Peyer's patch (tissue), 4 donors: ENCODE data around the gene NDOR1. TPM values are rescaled to one million over a fixed set of nuclear protein-coding genes. Genes with fewer than 3 reads are reported as not detected.

Experiments
- DNase-seq, 3 donors: peaks; one replicate each; pipeline ENCODE4 v3.0.0-alpha.2; 2017 to 2019
- H3K27ac ChIP-seq, 4 donors: fragments of 200-600 bp; sonication (generic); one replicate each; pipeline ENCODE4 v1.5.1; 2016 to 2019
- H3K27me3 ChIP-seq, 2 donors: fragments of 200-600 bp; sonication (generic); one replicate each; pipeline ENCODE4 v1.5.1; 2019
- H3K36me3 ChIP-seq, 3 donors: fragments of 200-600 bp; sonication (generic); one replicate each; pipeline ENCODE4 v1.5.1; 2016 to 2019
- H3K4me1 ChIP-seq, 4 donors: fragments of 200-600 bp; sonication (generic); one replicate each; pipeline ENCODE4 v1.5.1; 2016 to 2019
- H3K4me3 ChIP-seq, 4 donors: fragments of 200-600 bp; sonication (generic); 1 replicate in 3 of 4; 2 replicates in 1 of 4; pipeline ENCODE4 v1.5.1; 2016 to 2019; ENCODE audit warnings: mild to moderate bottlenecking in 1 of 4
- H3K9me3 ChIP-seq, 4 donors: fragments of 200-600 bp; sonication (generic); one replicate each; pipeline ENCODE4 v1.5.1; 2016 to 2019; ENCODE audit warnings: mild to moderate bottlenecking in 1 of 4
- CTCF ChIP-seq, 6 experiments: fragments of 450-650 bp in 4 of 6; fragments of 200-600 bp in 2 of 6; sonication (generic) in 1 of 6; IDR thresholded peaks; one replicate each; pipeline ENCODE4 v1.5.1; 2017 to 2019; ENCODE audit warnings: antibody characterized with exemption in 6 of 6, mild to moderate bottlenecking in 3 of 6, moderate library complexity in 1 of 6
- POLR2A ChIP-seq, 2 donors: fragments of 450-650 bp; IDR thresholded peaks; one replicate each; pipeline ENCODE4 v1.5.1; 2017; ENCODE audit warnings: antibody characterized with exemption in 2 of 2, mild to moderate bottlenecking in 2 of 2, moderate library complexity in 2 of 2
- total RNA-seq, 4 donors: library from RNA; depleted of rRNA; stranded (reverse); fragments of >200 nt; gene quantifications; one replicate each; pipeline ENCODE4 v1.1.0, GENCODE V29; 2016

Gene NDOR1
- total RNA-seq, 4 donors from 2014 or later: 16.3 to 39.2 (median 25.1) TPM

GRCh38 chr9:137162505-137163364 lies 42.8 kb upstream of the NDOR1 start:
- Histone ChIP-seq H3K27ac (peak overlapping the region in 1 of 4 donors; percentile 25), H3K4me3 (peak overlapping the region in 3 of 4 donors; percentile 15 to 28 (median 18)), H3K27me3 (peaks cover 0 to 79% of the 10 kb centered on the region in 2 donors), H3K36me3 (no peaks in the 10 kb centered on the region), H3K9me3 (no peaks in the 10 kb centered on the region), H3K4me1 (peaks cover 0 to 33% (median 9%) of the 10 kb centered on the region in 4 donors)
- TF ChIP-seq CTCF (IDR thresholded peaks at IDR 0.05) (peak in 3 of 6 experiments; percentile 35 to 48 (median 36)), POLR2A (IDR thresholded peaks at IDR 0.05) (no peak)
- DNase-seq: peak in 2 of 3 donors; percentile 72 to 73

GRCh38 chr9:137163365-137163715 lies 42.2 kb upstream of the NDOR1 start:
- H3K27me3 ChIP-seq: peaks cover 0 to 83% of the 10 kb centered on the region in 2 donors
- peak overlapping the region in 3 of 4 donors; percentile 15 to 28 (median 18) for H3K4me3 ChIP-seq
- DNase-seq: no peak
- H3K27ac ChIP-seq: no peak overlapping the region
- H3K36me3 ChIP-seq: no peaks in the 10 kb centered on the region
- H3K4me1 ChIP-seq: peaks cover 6 to 39% (median 15%) of the 10 kb centered on the region in 4 donors
- H3K9me3 ChIP-seq: no peaks in the 10 kb centered on the region
- no peak for TF ChIP-seq POLR2A (IDR thresholded peaks at IDR 0.05)
- no peak for TF ChIP-seq CTCF (IDR thresholded peaks at IDR 0.05)

GRCh38 chr9:137163805-137164204 lies 41.7 kb upstream of the NDOR1 start:
- Histone ChIP-seq H3K9me3 (peaks cover 0 to 3% (median 0%) of the 10 kb centered on the region in 4 donors), H3K36me3 (no peaks in the 10 kb centered on the region), H3K4me3 (no peak overlapping the region), H3K27me3 (peaks cover 0 to 83% of the 10 kb centered on the region in 2 donors), H3K27ac (no peak overlapping the region), H3K4me1 (peaks cover 6 to 43% (median 18%) of the 10 kb centered on the region in 4 donors)
- no peak for TF ChIP-seq POLR2A (IDR thresholded peaks at IDR 0.05)
- no peak for TF ChIP-seq CTCF (IDR thresholded peaks at IDR 0.05)
- no peak for DNase-seq

GRCh38 chr9:137164370-137165249 lies 40.9 kb upstream of the NDOR1 start:
- DNase-seq: no peak
- Histone ChIP-seq H3K4me3 (no peak overlapping the region), H3K27me3 (peaks cover 0 to 82% of the 10 kb centered on the region in 2 donors), H3K36me3 (no peaks in the 10 kb centered on the region), H3K4me1 (peaks cover 6 to 51% (median 24%) of the 10 kb centered on the region in 4 donors), H3K27ac (no peak overlapping the region), H3K9me3 (peaks cover 0 to 3% (median 0%) of the 10 kb centered on the region in 4 donors)
- TF ChIP-seq POLR2A (IDR thresholded peaks at IDR 0.05): no peak
- TF ChIP-seq CTCF (IDR thresholded peaks at IDR 0.05): no peak

GRCh38 chr9:137165250-137165836 lies 40.2 kb upstream of the NDOR1 start:
- peaks cover 0 to 3% (median 0%) of the 10 kb centered on the region in 4 donors for H3K9me3 ChIP-seq
- TF ChIP-seq POLR2A (IDR thresholded peaks at IDR 0.05) (no peak), CTCF (IDR thresholded peaks at IDR 0.05) (no peak)
- DNase-seq: no peak
- peaks cover 6 to 57% (median 26%) of the 10 kb centered on the region in 4 donors for H3K4me1 ChIP-seq
- no peaks in the 10 kb centered on the region for H3K36me3 ChIP-seq
- no peak overlapping the region for H3K4me3 ChIP-seq
- H3K27ac ChIP-seq: no peak overlapping the region
- peaks cover 0 to 89% of the 10 kb centered on the region in 2 donors for H3K27me3 ChIP-seq
